ENCODE measurements around the gene PDCD4. TPM values are rescaled to one million over a fixed set of nuclear protein-coding genes. Genes with fewer than 3 reads are reported as not detected.

PDCD4 gene
- total RNA-seq, result 330 TPM

DNA sequence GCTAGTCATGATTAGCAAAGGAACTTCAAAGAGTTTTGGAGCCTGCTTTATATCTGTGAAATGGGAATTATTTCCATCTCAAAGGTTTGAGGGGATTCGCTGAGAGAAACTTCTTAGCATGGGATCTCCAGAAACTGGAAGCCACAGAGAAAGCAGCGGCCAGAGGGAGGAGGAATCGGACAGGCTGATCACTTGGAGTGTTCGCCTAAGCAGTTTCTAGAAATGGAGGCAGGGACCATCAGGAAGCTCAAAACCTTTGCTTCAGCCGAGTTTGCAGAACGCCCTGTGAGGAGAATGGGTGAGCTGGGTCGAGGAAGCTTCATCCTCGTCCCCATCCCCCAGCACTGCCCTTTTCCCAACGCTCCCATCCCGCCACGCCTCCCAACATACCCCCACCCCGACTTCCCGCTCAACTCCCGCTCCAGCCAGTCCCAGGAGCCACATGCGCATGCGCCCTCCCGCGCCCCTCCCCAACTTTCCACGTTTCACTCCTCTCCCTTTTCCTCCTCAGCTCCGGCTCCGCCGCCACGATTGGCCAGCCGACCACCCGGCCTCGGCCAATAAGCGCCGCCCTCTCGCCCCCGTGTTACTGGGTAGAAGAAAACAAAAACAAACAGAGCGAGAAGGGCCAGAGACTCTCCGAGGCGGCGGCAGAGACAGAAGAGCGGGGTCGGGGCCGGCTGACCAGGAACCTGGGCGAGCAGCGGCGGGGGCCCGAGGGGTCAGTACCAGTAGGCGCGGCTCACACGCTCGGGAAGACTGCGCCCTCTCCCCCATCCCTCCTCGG lies at the start of gene PDCD4:
PDCD4 (plus strand) TSS at position 631 of the 787 bp plus-strand sequence. CDS start 4,100 bp downstream, outside the sequence.
- Histone ChIP-seq H3K9me3 (ENCODE audit: low read depth, low read length) (no peaks in the 10 kb centered on the region), H3K4me1 (ENCODE audit: insufficient read depth, low read length) (peaks cover 57% of the 10 kb centered on the region), H3K4me3 (ENCODE audit: low read length) (peak within 1 kb of the TSS; percentile 84), H3K27me3 (ENCODE audit: insufficient read depth, low read length) (no peaks in the 10 kb centered on the region)

DNA sequence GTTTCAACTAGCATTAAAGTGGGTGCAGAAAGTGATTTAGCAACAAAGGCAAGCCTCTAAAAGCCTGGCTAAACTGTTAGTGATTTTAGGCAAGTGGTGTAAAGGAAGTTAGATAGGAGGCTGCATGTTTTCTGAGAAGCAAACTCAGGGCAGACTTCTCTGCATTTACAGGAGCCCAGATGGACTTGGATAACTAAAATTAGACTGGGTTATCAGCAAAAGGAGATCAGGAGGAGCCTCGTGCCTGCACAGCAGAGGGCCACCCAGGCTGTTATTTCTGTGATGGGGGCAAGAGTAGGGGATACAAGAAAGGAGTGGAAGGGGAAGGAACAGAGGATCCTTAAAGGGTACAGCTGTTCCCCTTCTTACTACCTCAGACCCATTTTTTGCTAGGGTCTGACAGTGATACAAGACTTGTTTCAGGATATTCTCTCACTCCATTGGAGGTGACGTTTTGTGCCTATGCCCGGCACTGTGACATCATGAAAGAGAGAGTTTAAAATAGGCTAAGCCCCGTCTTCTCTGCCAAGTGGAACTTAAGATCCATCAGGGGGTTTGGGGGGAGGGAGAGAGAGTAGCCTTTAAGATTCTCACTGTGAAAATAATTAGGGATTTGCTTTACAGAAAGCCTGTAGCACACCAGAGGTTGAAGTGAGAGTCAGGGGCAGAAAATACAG lies 49.6 kb upstream of the PDCD4 start:
- Histone ChIP-seq H3K27me3 (ENCODE audit: insufficient read depth, low read length) (no peaks in the 10 kb centered on the region), H3K4me3 (ENCODE audit: low read length) (no peak overlapping the region), H3K9me3 (ENCODE audit: low read depth, low read length) (no peaks in the 10 kb centered on the region), H3K4me1 (ENCODE audit: insufficient read depth, low read length) (no peaks in the 10 kb centered on the region)

DNA sequence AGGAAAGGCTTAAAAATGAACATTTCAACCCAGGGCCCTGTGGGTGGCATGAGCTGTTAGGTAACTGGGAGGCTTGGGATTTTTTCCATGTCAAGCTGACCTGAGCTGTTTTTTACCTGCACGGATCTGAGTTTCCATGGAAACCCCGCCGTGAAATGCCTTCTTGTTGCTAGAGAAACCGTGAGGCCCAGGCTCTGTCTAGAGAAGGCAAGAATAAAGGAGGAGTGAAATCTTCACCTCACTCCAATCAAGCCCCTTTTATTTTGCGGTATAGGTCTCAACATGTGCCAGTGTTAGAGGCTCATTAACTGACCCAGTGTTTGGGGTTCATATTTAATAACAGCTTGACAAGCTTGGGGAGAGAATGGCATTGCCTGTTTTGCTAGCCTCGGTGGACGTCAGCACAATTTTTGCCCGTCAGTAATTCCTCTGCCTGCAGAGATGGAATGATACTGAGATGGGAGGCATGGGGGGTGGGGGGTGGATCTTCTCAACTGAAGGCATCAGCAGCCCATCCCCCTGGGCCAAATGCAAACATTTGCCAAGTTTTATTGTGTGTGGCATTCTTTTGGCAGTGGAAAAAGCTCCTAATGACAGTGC lies 48.9 kb upstream of the PDCD4 start:
- Histone ChIP-seq H3K4me1 (ENCODE audit: insufficient read depth, low read length) (no peaks in the 10 kb centered on the region), H3K27me3 (ENCODE audit: insufficient read depth, low read length) (no peaks in the 10 kb centered on the region), H3K4me3 (ENCODE audit: low read length) (no peak overlapping the region), H3K9me3 (ENCODE audit: low read depth, low read length) (no peaks in the 10 kb centered on the region)

DNA sequence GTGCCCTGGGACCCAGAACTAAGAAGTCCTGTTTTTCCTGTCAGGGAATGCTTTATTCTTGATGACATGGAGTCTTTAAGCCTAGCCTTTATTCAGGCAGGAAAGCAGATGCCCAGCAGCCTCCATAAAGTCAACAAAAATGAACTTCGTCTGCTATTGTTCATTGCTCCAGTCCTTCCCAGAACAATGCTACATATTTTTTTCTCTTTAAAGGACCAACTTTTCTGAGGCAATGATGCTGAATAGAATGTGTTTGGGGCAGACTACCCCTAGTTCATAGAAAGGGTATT lies 47.6 kb upstream of the PDCD4 start:
- no peaks in the 10 kb centered on the region for H3K4me1 ChIP-seq (ENCODE audit: insufficient read depth, low read length)
- H3K27me3 ChIP-seq (ENCODE audit: insufficient read depth, low read length), result no peaks in the 10 kb centered on the region
- H3K9me3 ChIP-seq (ENCODE audit: low read depth, low read length), result no peaks in the 10 kb centered on the region

DNA sequence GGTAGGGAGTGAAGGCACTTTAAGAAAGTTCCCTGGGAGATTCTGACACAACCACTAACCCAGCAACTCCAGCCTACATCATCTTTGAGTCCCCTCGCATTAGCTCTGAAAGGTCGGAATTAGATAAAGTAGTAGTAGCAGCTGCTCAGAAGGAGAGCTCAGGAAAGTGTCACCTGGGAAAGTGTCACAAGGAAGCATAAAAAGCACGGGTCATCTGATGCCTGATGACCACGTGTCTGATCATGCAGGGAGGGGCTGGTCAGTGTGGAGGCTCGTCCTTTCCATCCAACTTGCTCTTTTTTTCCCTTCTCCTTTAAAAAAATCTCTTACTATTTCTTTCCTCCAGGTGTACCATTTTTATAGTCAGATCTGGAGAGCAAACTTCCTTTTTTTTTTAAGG lies 47.1 kb upstream of the PDCD4 start:
- Histone ChIP-seq H3K4me1 (ENCODE audit: insufficient read depth, low read length) (no peaks in the 10 kb centered on the region), H3K4me3 (ENCODE audit: low read length) (no peak overlapping the region), H3K27me3 (ENCODE audit: insufficient read depth, low read length) (no peaks in the 10 kb centered on the region), H3K9me3 (ENCODE audit: low read depth, low read length) (no peaks in the 10 kb centered on the region)

More for the DNA sequence above, 47.6 kb upstream of the PDCD4 start:
- no peak overlapping the region for H3K4me3 ChIP-seq (ENCODE audit: low read length)

DNA sequence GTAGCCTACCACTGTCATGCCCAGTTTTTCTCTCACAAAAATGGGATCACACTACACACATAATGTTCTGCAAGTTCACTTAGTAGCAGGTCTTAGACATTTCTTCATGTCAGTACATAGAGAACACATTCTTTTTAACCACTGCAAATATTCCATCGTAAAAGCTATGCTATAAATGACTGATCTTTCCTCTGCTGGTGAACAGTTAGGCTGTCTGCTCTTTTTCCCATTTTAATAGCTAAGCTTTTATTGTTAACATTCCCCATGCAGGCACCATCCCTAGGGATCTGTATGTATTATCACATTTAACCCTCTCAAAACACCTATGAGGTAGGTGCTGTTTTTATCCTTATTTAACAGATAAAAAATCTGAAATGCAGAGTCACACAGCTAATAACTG lies 46.2 kb upstream of the PDCD4 start:
- H3K9me3 ChIP-seq (ENCODE audit: low read depth, low read length), result no peaks in the 10 kb centered on the region
- no peaks in the 10 kb centered on the region for H3K4me1 ChIP-seq (ENCODE audit: insufficient read depth, low read length)
- H3K27me3 ChIP-seq (ENCODE audit: insufficient read depth, low read length), result no peaks in the 10 kb centered on the region
- no peak overlapping the region for H3K4me3 ChIP-seq (ENCODE audit: low read length)

DNA sequence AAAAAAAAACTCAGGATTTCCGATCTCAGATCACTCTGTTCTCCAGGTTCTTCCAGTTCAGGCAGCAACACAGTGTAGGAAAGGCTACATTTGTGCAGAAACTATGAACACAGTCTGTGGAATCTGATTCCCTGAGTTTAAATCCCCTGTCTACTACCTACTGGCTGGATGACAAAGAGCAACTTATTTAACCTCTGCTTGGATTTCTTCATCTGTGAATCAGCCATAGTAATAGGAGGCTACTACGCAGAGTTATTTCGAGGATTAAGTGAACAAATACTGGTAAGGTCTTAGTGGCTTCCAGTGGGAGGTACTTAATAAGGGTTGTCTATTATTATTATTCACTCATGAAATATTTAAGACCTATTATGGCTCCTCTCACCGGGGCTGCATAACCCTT lies 44.3 kb upstream of the PDCD4 start:
- no peaks in the 10 kb centered on the region for H3K27me3 ChIP-seq (ENCODE audit: insufficient read depth, low read length)
- no peak overlapping the region for H3K4me3 ChIP-seq (ENCODE audit: low read length)
- no peaks in the 10 kb centered on the region for H3K9me3 ChIP-seq (ENCODE audit: low read depth, low read length)
- no peaks in the 10 kb centered on the region for H3K4me1 ChIP-seq (ENCODE audit: insufficient read depth, low read length)

DNA sequence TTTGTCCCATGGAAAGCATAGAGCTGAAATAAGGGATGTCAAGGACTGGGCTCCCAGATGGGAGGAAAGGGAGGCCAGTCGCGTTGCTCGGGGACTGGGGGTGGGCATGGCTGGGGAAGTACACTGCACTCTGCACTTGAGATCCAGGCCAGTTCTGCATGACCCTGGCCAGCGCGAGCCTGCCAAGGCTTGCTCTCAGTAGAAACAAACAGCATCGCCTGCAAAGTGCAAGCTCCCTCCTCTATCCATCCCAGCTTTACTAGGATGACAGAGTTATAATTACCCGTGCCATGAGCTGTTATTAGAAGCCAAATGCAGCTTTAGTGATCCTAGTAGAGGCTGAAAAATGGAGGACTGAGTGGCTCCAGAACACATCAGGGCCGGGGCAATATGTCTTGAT lies 43.9 kb upstream of the PDCD4 start:
- Histone ChIP-seq H3K27me3 (ENCODE audit: insufficient read depth, low read length) (no peaks in the 10 kb centered on the region), H3K4me1 (ENCODE audit: insufficient read depth, low read length) (no peaks in the 10 kb centered on the region), H3K9me3 (ENCODE audit: low read depth, low read length) (no peaks in the 10 kb centered on the region), H3K4me3 (ENCODE audit: low read length) (no peak overlapping the region)

DNA sequence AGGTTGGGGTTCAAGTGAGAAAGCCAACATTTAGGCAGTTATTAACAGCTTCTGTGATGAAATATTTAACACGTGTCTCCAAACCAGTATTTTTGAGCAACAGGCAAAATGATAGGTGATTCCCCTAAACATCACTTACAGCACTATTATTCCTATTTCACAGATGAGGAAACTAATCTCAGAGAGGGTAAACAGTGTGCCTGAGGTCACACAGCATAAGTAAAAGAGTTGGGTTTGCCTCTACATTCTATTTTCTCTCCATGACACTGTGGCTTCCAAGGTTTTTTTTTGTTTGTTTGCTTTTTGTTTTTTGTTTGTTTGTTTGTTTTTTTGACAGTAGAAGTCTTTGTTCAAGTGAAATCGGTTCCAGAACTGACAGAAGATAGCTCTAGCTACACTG lies 43.2 kb upstream of the PDCD4 start:
- Histone ChIP-seq H3K4me3 (ENCODE audit: low read length) (no peak overlapping the region), H3K9me3 (ENCODE audit: low read depth, low read length) (no peaks in the 10 kb centered on the region), H3K4me1 (ENCODE audit: insufficient read depth, low read length) (no peaks in the 10 kb centered on the region)

DNA sequence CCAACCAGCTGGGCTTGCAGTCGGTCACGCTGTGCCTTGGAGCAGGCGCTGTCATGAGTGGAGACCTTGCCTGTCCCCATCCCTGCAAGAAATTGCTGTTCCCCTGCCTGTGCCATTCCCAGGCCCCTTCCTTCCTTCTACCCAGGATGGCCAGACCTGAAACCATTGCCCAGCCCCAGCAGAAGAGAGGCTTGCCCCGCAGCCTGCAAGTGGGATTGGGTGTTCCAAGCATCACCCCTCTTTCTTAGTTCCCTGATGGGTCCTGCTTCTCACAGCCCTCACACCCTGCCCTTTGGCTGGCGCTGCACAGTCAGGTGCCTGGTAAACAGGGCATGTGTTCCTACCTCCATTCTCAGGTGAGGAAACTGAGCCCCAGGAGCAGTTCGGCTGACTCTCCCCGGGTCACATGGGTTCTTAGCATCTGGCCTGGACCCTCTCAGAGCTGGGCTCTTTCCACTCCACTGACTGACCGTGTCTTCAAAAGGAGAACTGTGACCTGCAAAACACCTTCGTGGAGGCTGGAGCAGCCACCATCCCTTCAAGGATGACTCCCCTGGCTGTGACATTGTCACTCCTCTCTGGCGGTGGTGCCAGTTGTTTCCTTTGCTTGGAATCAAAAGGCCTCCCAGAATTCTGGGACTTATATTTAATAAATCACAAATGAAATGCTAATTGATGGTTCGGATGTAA lies 41.9 kb upstream of the PDCD4 start:
- H3K9me3 ChIP-seq (ENCODE audit: low read depth, low read length), result no peaks in the 10 kb centered on the region
- H3K4me1 ChIP-seq (ENCODE audit: insufficient read depth, low read length), result peaks cover 3% of the 10 kb centered on the region
- H3K27me3 ChIP-seq (ENCODE audit: insufficient read depth, low read length), result no peaks in the 10 kb centered on the region
- no peak overlapping the region for H3K4me3 ChIP-seq (ENCODE audit: low read length)

More for the DNA sequence above, 43.2 kb upstream of the PDCD4 start:
- no peaks in the 10 kb centered on the region for H3K27me3 ChIP-seq (ENCODE audit: insufficient read depth, low read length)

DNA sequence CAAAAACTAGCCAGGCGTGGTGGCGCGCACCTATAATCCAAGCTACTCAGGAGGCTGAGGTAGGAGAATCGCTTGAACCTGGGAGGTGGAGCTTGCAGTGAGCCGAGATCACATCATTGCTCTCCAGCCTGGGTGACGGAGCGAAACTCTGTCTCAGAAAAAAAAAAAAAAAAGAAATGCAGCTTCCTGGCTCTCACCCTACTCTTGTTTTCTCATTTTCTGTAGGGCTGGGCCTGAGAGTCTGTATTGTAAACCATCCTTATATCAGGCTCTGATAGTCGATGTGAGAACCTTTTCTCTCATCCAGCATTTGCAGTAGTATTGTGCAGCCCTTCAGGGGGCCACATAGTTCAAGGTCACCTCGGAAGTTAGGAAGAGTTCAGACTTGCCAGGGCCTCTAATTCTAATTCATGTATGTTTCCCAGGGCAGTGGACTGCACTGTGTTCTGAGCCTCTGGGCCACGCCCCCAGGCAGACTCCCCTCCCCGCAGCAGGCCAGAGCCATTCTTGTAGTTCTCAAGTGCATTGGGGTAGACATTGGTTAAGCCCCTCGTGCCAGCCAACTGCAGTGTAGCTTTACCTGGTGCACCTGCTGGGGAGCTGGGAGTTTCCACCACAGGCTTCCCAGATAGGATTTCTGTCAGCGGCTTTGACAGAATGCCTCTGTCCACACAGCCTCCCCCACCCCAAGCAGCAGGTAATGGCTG lies 38.3 kb upstream of the PDCD4 start:
- Histone ChIP-seq H3K4me3 (ENCODE audit: low read length) (no peak overlapping the region), H3K27me3 (ENCODE audit: insufficient read depth, low read length) (no peaks in the 10 kb centered on the region), H3K9me3 (ENCODE audit: low read depth, low read length) (no peaks in the 10 kb centered on the region), H3K4me1 (ENCODE audit: insufficient read depth, low read length) (peaks cover 16% of the 10 kb centered on the region)

DNA sequence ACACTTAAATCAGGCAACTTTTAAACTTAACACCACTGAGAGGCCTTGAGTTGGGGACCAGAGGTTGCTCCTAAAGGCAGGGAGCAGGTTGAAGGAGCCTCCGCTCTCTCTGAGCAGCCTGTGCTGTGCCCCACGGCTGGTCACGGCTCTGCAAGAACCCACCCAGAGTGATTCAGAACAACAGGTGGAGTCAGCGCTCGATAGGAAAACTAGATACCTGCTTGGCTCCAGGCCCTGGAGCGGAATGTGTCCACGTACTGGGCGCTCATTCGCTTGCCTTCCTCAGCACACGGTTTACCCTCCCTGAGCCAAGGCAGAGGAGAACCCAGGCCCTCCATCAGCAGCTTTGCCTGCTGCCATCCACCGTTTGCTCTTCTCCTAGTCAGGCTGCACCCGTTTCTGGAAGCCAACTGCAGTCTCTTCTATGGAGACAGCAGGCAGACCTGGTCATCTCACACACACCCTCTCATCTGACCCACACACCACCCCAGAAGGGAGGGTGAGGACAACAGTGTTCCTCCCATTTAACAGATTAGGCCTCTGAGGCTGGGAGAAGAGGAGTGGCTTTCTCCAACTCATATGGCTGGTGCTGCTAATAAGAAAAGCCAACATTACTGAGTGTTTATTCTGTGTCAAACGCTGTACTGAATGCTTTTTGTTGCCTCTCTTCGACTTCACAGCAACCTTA lies 37.6 kb upstream of the PDCD4 start:
- peaks cover 16% of the 10 kb centered on the region for H3K4me1 ChIP-seq (ENCODE audit: insufficient read depth, low read length)
- no peaks in the 10 kb centered on the region for H3K27me3 ChIP-seq (ENCODE audit: insufficient read depth, low read length)
- no peaks in the 10 kb centered on the region for H3K9me3 ChIP-seq (ENCODE audit: low read depth, low read length)
- no peak overlapping the region for H3K4me3 ChIP-seq (ENCODE audit: low read length)

DNA sequence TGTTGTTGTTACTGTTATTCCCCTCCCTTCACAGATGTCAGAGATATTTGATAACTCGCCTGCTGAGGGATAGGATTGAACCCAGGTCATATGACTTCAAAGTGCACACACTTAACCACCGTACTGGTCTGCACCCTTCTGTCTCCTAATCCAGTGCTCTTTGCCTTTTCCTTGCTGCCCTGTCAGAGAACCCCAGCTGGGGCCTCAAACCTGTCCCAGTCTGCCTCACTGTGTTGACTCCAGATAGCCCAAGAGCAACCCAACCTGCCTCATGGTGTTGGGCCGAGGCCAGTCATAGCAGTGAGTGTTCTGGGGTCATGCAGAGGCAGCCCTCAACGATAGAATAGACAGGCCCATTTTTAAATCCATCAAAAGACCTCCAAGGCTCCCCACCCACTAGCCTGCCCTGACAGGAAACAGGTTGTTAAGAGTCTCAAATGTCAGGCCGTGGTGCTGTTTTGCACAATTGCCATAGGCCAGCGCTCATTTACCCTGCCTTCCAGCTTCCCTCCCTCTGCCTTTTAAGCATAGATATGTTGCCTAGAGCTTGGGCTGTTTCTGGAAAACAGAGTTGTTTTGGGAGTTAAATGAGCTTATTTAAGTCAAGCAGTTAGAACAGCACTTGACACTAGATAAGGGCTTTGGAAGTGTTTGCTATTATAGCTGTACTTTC lies 37.0 kb upstream of the PDCD4 start:
- Histone ChIP-seq H3K4me3 (ENCODE audit: low read length) (no peak overlapping the region), H3K27me3 (ENCODE audit: insufficient read depth, low read length) (no peaks in the 10 kb centered on the region), H3K4me1 (ENCODE audit: insufficient read depth, low read length) (peaks cover 16% of the 10 kb centered on the region), H3K9me3 (ENCODE audit: low read depth, low read length) (no peaks in the 10 kb centered on the region)

DNA sequence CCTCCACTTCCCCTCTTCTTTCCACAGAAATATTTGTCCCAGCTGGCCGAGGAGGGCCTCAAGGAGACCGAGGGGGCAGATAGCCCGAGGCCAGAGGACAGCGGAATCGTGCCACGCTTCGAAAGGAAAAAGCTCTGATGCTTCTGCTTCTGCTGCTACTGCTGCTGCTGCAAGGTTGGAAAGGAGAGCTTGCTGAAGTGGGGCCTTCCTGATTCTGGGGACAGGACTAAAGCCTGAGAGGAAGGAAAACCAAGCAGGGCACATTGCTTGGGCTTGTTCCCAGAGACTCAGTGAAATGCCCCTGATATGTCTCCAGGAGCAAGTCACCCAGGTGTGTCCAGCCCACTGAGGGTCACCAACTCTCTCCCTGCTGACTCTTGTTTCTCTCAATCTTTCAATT lies 35.9 kb upstream of the PDCD4 start:
- Histone ChIP-seq H3K27me3 (ENCODE audit: insufficient read depth, low read length) (no peaks in the 10 kb centered on the region), H3K4me1 (ENCODE audit: insufficient read depth, low read length) (peaks cover 16% of the 10 kb centered on the region), H3K9me3 (ENCODE audit: low read depth, low read length) (no peaks in the 10 kb centered on the region), H3K4me3 (ENCODE audit: low read length) (no peak overlapping the region)
